SK-N-SH (cell line): ENCODE results near the gene ZBTB38. TPM values are rescaled to one million over a fixed set of nuclear protein-coding genes. Genes with fewer than 3 reads are reported as not detected.

Source experiments
- CTCF ChIA-PET: fragments of 300-600, 350-600 bp; formaldehyde crosslinking; extraction: SDS; loops from one replicate; lab custom pipeline; 2021; lab: Yijun Ruan, JAX
- POLR2A ChIA-PET: fragments of 350-600 bp; sonication (Branson Sonifier 250); formaldehyde crosslinking; extraction: SDS; loops from one replicate; lab custom pipeline; 2020; ENCODE audit warnings: antibody characterized with exemption, inconsistent platforms; lab: Yijun Ruan, JAX
- DNase-seq: peaks from one replicate; pipeline ENCODE4 v3.0.0; 2012
- H2AFZ ChIP-seq: fragments of 200-600 bp; sonication (generic); 2 replicates; pipeline ENCODE4 v1.8.1; 2016; ENCODE audit warnings: antibody characterized with exemption, mild to moderate bottlenecking, low read depth
- H3F3A ChIP-seq: fragments of 200-600 bp; sonication (generic); replicated peaks from 2 replicates; pipeline ENCODE3; 2016; ENCODE audit warnings: antibody characterized with exemption, mild to moderate bottlenecking; ENCODE audit not compliant: insufficient read depth
- H3K27ac ChIP-seq, 2 experiments: fragments of 200-500 bp in 1 of 2; fragments of 200-600 bp in 1 of 2; sonication (Bioruptor generic) in 1 of 2; sonication (generic), shearing (Covaris generic) in 1 of 2; 2 replicates each; pipeline versions ENCODE4 v1.5.1 to v1.6.1; 2014 to 2016; ENCODE audit warnings: low read depth in 2 of 2, inconsistent platforms in 1 of 2, low read length in 1 of 2, mild to moderate bottlenecking in 1 of 2, mixed read lengths in 1 of 2
- H3K27me3 ChIP-seq: fragments of 200-600 bp; sonication (generic), shearing (Covaris generic); 2 replicates; pipeline ENCODE4 v1.6.1; 2016; ENCODE audit warnings: mixed run types; ENCODE audit not compliant: insufficient read depth
- H3K36me3 ChIP-seq, 2 experiments: fragments of 200-500 bp in 1 of 2; fragments of 200-600 bp in 1 of 2; sonication (Bioruptor generic) in 1 of 2; sonication (generic) in 1 of 2; replicated peaks in 1 of 2; 2 replicates each; pipeline versions ENCODE3 to v1.5.1; 2014 to 2016; ENCODE audit warnings: low read length in 1 of 2, mild to moderate bottlenecking in 1 of 2; ENCODE audit not compliant: insufficient read depth in 2 of 2, control insufficient read depth in 1 of 2
- H3K4me1 ChIP-seq, 2 experiments: fragments of 200-500 bp in 1 of 2; fragments of 200-600 bp in 1 of 2; sonication (Bioruptor generic) in 1 of 2; sonication (generic), shearing (Covaris generic) in 1 of 2; 2 replicates each; pipeline versions ENCODE4 v1.5.1 to v1.6.1; 2014 to 2016; ENCODE audit warnings: low read depth in 1 of 2, low read length in 1 of 2, mixed run types in 1 of 2; ENCODE audit not compliant: insufficient read depth in 2 of 2, control insufficient read depth in 1 of 2
- H3K4me2 ChIP-seq: fragments of 200-600 bp; sonication (generic), shearing (Covaris generic); 2 replicates; pipeline ENCODE4 v1.6.1; 2017; ENCODE audit warnings: mixed run types
- H3K4me3 ChIP-seq, 2 experiments: fragments of 200-500 bp in 1 of 2; fragments of 200-600 bp in 1 of 2; sonication (Bioruptor generic) in 1 of 2; sonication (generic), shearing (Covaris generic) in 1 of 2; 2 replicates each; pipeline versions ENCODE4 v1.5.1 to v1.8.1; 2014 to 2016; ENCODE audit warnings: low read depth in 2 of 2, inconsistent platforms in 1 of 2, low read length in 1 of 2, mild to moderate bottlenecking in 1 of 2, mixed read lengths in 1 of 2, moderate library complexity in 1 of 2
- H3K79me2 ChIP-seq: fragments of 200-600 bp; sonication (generic); 2 replicates; pipeline ENCODE4 v1.8.1; 2017; ENCODE audit warnings: mild to moderate bottlenecking; ENCODE audit not compliant: insufficient read depth
- H3K9ac ChIP-seq: fragments of 200-600 bp; sonication (generic); 2 replicates; pipeline ENCODE4 v1.6.1; 2017; ENCODE audit warnings: mixed run types
- H3K9me2 ChIP-seq: fragments of 200-600 bp; sonication (generic); 2 replicates; pipeline ENCODE4 v1.6.1; 2017; ENCODE audit warnings: mixed run types
- H3K9me3 ChIP-seq: fragments of 200-600 bp; sonication (generic); 2 replicates; pipeline ENCODE4 v1.6.1; 2017; ENCODE audit warnings: mixed run types, mild to moderate bottlenecking, moderate library complexity
- H4K20me1 ChIP-seq: fragments of 200-600 bp; sonication (generic); 2 replicates; pipeline ENCODE4 v1.6.1; 2017; ENCODE audit warnings: mild to moderate bottlenecking, mixed run types; ENCODE audit not compliant: insufficient read depth
- CHD2 ChIP-seq: fragments of 150-350 bp; IDR thresholded peaks from 2 replicates; pipeline ENCODE4 v1.6.1; 2018; ENCODE audit warnings: low read length; ENCODE audit not compliant: partially characterized antibody
- EZH2phosphoT487 ChIP-seq: fragments of 200-600 bp; sonication (generic); IDR thresholded peaks from 2 replicates; pipeline ENCODE4 v1.6.1; 2017; ENCODE audit warnings: low read depth, mixed run types, mild to moderate bottlenecking, antibody characterized with exemption, moderate library complexity, borderline replicate concordance
- FOXJ3 ChIP-seq: sonication (generic); formaldehyde crosslinking; IDR thresholded peaks from 2 replicates; pipeline ENCODE4 v1.5.1; 2020; ENCODE audit warnings: mild to moderate bottlenecking, missing genetic modification reagents
- MXI1 ChIP-seq: IDR thresholded peaks from 2 replicates; pipeline ENCODE4 v1.6.1; 2012; ENCODE audit warnings: mild to moderate bottlenecking, low read depth, low read length, improper control_type of control experiment
- POLR2AphosphoS5 ChIP-seq: IDR thresholded peaks from 2 replicates; pipeline ENCODE4 v1.6.1; 2012; ENCODE audit warnings: low read depth, low read length
- RAD21 ChIP-seq: IDR thresholded peaks from 2 replicates; pipeline ENCODE4 v1.6.1; 2012; ENCODE audit warnings: mild to moderate bottlenecking, low read length
- RCOR1 ChIP-seq: fragments of 150-350 bp; IDR thresholded peaks from 2 replicates; pipeline ENCODE4 v1.6.1; 2017; ENCODE audit warnings: antibody characterized with exemption, low read length
- REST ChIP-seq: IDR thresholded peaks from 2 replicates; pipeline ENCODE4 v1.6.1; 2012; ENCODE audit warnings: mild to moderate bottlenecking, low read depth, low read length, moderate library complexity
- USF2 ChIP-seq: fragments of 150-350 bp; IDR thresholded peaks from 2 replicates; pipeline ENCODE4 v1.6.1; 2017; ENCODE audit warnings: antibody characterized with exemption, low read length, low read depth, borderline replicate concordance
- YY1 ChIP-seq: IDR thresholded peaks from 2 replicates; pipeline ENCODE4 v1.4.0; 2012; ENCODE audit warnings: low read depth, mild to moderate bottlenecking
- WGBS: methylation state at CpG from one replicate; pipeline ENCODE4 v1.1.6; 2017; ENCODE audit warnings: low lambda C conversion rate; 5-methylcytosine and 5-hydroxymethylcytosine counted together
- polyA plus RNA-seq, 3 experiments: library from polyadenylated mRNA; depleted of rRNA; stranded (reverse); fragments of >200 nt; gene quantifications; 2 replicates each; pipeline ENCODE4 v1.2.3, GENCODE V29; 2012
- TF ChIP-seq, protein P1 (sequence below): IDR thresholded peaks from 2 replicates; pipeline ENCODE4 v1.4.0; 2012; ENCODE audit warnings: low read depth, borderline replicate concordance

Gene ZBTB38
- polyA plus RNA-seq, 1 of the 3 experiments (the other 2 are of a cell fraction): 10.1 TPM

- Histone ChIP-seq H3K27ac (peak overlapping the region; percentile 55 to 94), H3K9ac (peak overlapping the region; percentile 46; the same call in 1 of the 2 replicates), H3K79me2 (no peaks in the 10 kb centered on the region; the same call in 1 of the 2 replicates), H3K9me3 (no peaks in the 10 kb centered on the region), H2AFZ (peak overlapping the region; percentile 86), H3K9me2 (no peaks in the 10 kb centered on the region), H3K4me2 (peak overlapping the region; percentile 61), H4K20me1 (no peaks in the 10 kb centered on the region), H3F3A (no peaks in the 10 kb centered on the region), H3K36me3 (peaks cover 0 to 9% of the 10 kb centered on the region in 2 experiments), H3K4me1 (peaks cover 19 to 23% of the 10 kb centered on the region in 2 experiments; a peak in 3 of 4 replicates), H3K27me3 (no peaks in the 10 kb centered on the region), H3K4me3 (peak overlapping the region; percentile 39)
- POLR2A ChIA-PET: interaction anchor here (1.8 kb wide), 1 partner anchor 99 kb away, joined by 4 read pairs; no protein-coding TSS in a partner anchor
- no peak for DNase-seq
- CTCF ChIA-PET: interaction anchor here (0.7 to 1.4 kb wide), 5 partner anchors 11 to 78 kb away, joined by 3 to 6 read pairs (median 4); no protein-coding TSS in a partner anchor
- 46% methylated on average over 6 of the region's 6 CpGs for WGBS
- TF ChIP-seq MXI1 (no peak), CHD2 (no peak), POLR2AphosphoS5 (no peak), FOXJ3 (no peak), REST (no peak), USF2 (no peak), RCOR1 (no peak), EZH2phosphoT487 (no peak), YY1 (no peak), RAD21 (no peak)
- TF ChIP-seq, protein P1, sequence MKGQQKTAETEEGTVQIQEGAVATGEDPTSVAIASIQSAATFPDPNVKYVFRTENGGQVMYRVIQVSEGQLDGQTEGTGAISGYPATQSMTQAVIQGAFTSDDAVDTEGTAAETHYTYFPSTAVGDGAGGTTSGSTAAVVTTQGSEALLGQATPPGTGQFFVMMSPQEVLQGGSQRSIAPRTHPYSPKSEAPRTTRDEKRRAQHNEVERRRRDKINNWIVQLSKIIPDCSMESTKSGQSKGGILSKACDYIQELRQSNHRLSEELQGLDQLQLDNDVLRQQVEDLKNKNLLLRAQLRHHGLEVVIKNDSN: no peak
These were observed 20.7 kb downstream of the ZBTB38 start for GRCh38 chr3:141388823-141389621.
